ENCODE measurements around the gene FOXS1.

Gene FOXS1

DNA sequence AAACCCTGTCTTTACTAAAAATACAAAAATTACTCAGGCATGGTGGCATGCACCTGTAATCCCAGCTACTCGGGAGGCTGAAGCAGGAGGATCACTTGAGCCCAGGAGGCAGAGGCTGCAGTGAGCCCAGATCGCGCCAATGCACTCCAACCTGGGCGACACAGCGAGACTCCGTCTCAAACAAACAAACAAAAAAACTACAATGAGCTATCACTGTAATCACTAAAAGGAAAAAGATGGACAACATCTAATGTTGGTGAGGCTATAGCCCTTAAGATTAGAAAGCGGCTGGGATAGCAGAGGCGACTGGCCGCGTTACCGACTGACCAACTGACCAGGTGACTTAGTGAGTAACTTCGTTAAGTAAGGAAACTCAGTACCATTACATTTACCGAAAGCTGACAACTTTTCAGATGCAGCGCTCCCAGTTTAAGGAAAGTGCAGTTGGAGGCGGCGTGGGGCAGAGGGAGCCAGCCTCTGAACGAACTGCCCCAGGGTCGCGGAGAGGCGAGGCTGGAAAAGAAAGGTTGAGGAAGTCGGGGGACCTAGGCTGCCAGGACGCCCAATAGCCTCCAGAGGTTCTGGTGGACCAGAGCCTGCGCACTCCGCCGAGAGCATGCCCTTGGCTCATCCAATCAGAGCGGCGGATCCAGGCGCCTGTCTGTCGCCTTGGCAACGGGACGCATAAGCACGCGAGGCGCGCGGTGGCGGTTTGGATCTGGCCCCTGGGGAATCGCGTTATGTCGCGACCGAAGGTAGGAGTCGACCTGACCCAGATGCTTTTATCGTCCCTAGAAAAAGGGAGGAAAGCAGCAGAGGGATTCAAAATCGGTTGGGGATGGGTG is 34.0 kb upstream of the FOXS1 start:
- peak overlapping the region; percentile 34 for H2BK5ac ChIP-seq (ENCODE audit: low read depth, low read length, poor library complexity)
- no peak overlapping the region for H3K27ac ChIP-seq (ENCODE audit: low read depth, low read length)
- no peak overlapping the region for H3K4ac ChIP-seq (ENCODE audit: low read depth, low read length)
- peak overlapping the region; percentile 90 for H2AFZ ChIP-seq (ENCODE audit: insufficient read depth, low read length, poor library complexity)
- H3K79me2 ChIP-seq (ENCODE audit: control insufficient read depth, insufficient read depth, low read length, poor library complexity): no peaks in the 10 kb centered on the region
- H2BK12ac ChIP-seq (ENCODE audit: low read length): no peak overlapping the region
- H3K14ac ChIP-seq (ENCODE audit: low read length): peak overlapping the region; percentile 24
- WGBS (ENCODE audit: extremely low coverage, insufficient coverage, insufficient read length): no CpG with 5 or more reads among the region's 45 CpGs
- DNase-seq: peak; percentile 94 to 95
- H3K79me1 ChIP-seq (ENCODE audit: low read length): peaks cover 6% of the 10 kb centered on the region
- peak overlapping the region; percentile 70 for H3K9ac ChIP-seq (ENCODE audit: low read length)
- H4K12ac ChIP-seq (ENCODE audit: low read depth, low read length): peak overlapping the region; percentile 43
- H3K9me3 ChIP-seq (ENCODE audit: insufficient read depth, low read depth, low read length): no peaks in the 10 kb centered on the region
- no peak overlapping the region for H2AK5ac ChIP-seq (ENCODE audit: low read length)
- H3K4me2 ChIP-seq (ENCODE audit: low read length): peak overlapping the region; percentile 93
- H3K4me1 ChIP-seq (ENCODE audit: control insufficient read depth in 1 of 2, insufficient read depth in 2 of 2, low read length in 2 of 2): peaks cover 0 to 4% of the 10 kb centered on the region in 2 experiments
- H3K27me3 ChIP-seq (ENCODE audit: insufficient read depth, low read length): no peaks in the 10 kb centered on the region
- peak overlapping the region; percentile 62 for H4K8ac ChIP-seq (ENCODE audit: low read depth, low read length)
- no peak overlapping the region for H4K91ac ChIP-seq (ENCODE audit: low read depth, low read length)
- peak overlapping the region; percentile 71 for H3K4me3 ChIP-seq (ENCODE audit: low read depth, low read length)
- no peak overlapping the region for H2BK120ac ChIP-seq (ENCODE audit: insufficient read depth, low read length, poor library complexity)
- peak overlapping the region; percentile 51 for H3K18ac ChIP-seq (ENCODE audit: low read length)
- no peak overlapping the region for H3K23ac ChIP-seq (ENCODE audit: low read length)
- H3K36me3 ChIP-seq (ENCODE audit: control insufficient read depth in 1 of 2, insufficient read depth in 2 of 2, low read length in 2 of 2): no peaks in the 10 kb centered on the region

DNA sequence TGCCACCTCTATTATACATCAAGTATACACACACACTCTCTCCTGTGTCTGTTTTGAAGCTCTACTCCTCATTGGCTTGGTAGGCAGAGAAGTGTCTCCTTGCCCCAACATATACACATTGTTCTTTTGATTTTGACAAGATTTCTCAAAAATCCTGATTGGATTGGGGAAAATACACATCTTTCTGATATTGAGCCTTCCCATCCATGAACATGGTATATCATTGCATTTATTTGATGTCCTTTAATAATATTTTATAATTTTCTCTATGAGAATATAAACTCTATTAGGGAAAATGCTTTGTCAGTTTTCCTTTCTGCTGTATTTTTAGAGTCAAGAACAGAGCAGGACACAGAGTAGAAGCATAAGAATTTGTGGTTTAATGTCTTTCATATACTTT is 32.3 kb upstream of the FOXS1 start:
- Histone ChIP-seq H3K4me1 (ENCODE audit: control insufficient read depth in 1 of 2, insufficient read depth in 2 of 2, low read length in 2 of 2) (peaks cover 0 to 4% of the 10 kb centered on the region in 2 experiments), H2AK5ac (ENCODE audit: low read length) (no peak overlapping the region), H4K91ac (ENCODE audit: low read depth, low read length) (no peak overlapping the region), H3K18ac (ENCODE audit: low read length) (no peak overlapping the region), H2BK12ac (ENCODE audit: low read length) (no peak overlapping the region), H3K4me2 (ENCODE audit: low read length) (no peak overlapping the region), H3K79me2 (ENCODE audit: control insufficient read depth, insufficient read depth, low read length, poor library complexity) (no peaks in the 10 kb centered on the region), H2BK120ac (ENCODE audit: insufficient read depth, low read length, poor library complexity) (no peak overlapping the region), H2BK5ac (ENCODE audit: low read depth, low read length, poor library complexity) (no peak overlapping the region), H3K4ac (ENCODE audit: low read depth, low read length) (no peak overlapping the region), H3K14ac (ENCODE audit: low read length) (no peak overlapping the region), H3K36me3 (ENCODE audit: control insufficient read depth in 1 of 2, insufficient read depth in 2 of 2, low read length in 2 of 2) (no peaks in the 10 kb centered on the region), H3K27me3 (ENCODE audit: insufficient read depth, low read length) (peaks cover under 1% of the 10 kb centered on the region), H3K27ac (ENCODE audit: low read depth, low read length) (no peak overlapping the region), H3K9ac (ENCODE audit: low read length) (no peak overlapping the region), H3K9me3 (ENCODE audit: insufficient read depth, low read depth, low read length) (no peaks in the 10 kb centered on the region), H3K23ac (ENCODE audit: low read length) (no peak overlapping the region), H4K12ac (ENCODE audit: low read depth, low read length) (no peak overlapping the region), H3K4me3 (ENCODE audit: low read depth, low read length) (no peak overlapping the region), H3K79me1 (ENCODE audit: low read length) (peaks cover 6% of the 10 kb centered on the region), H2AFZ (ENCODE audit: insufficient read depth, low read length, poor library complexity) (no peak overlapping the region), H4K8ac (ENCODE audit: low read depth, low read length) (no peak overlapping the region)
- DNase-seq: no peak

DNA sequence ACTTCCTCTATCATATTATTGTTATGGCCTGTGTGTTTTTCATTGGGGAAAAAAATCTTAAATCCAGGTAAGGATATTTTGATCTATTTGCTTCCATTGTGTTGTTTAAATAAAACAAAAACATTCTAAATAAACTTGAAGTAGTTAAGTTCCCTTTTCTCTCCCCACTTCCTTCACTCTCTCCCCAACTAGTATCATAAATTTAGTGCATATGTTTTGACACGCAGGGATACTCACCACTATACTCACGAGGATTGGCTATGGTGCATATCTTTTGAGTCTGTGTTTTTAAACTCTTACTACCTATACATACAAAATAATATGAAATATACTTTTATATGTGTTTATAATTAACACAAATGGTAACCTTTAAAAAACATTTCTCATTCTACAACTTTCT is 30.3 kb upstream of the FOXS1 start:
- H3K79me1 ChIP-seq (ENCODE audit: low read length): peaks cover 6% of the 10 kb centered on the region
- H3K9me3 ChIP-seq (ENCODE audit: insufficient read depth, low read depth, low read length): no peaks in the 10 kb centered on the region
- no peak overlapping the region for H3K23ac ChIP-seq (ENCODE audit: low read length)
- H2BK12ac ChIP-seq (ENCODE audit: low read length): no peak overlapping the region
- peaks cover 15% of the 10 kb centered on the region for H3K27me3 ChIP-seq (ENCODE audit: insufficient read depth, low read length)
- no peak overlapping the region for H3K4ac ChIP-seq (ENCODE audit: low read depth, low read length)
- H3K27ac ChIP-seq (ENCODE audit: low read depth, low read length): no peak overlapping the region
- no peak overlapping the region for H3K4me2 ChIP-seq (ENCODE audit: low read length)
- no peak overlapping the region for H3K9ac ChIP-seq (ENCODE audit: low read length)
- no peak overlapping the region for H4K8ac ChIP-seq (ENCODE audit: low read depth, low read length)
- H3K18ac ChIP-seq (ENCODE audit: low read length): no peak overlapping the region
- H2BK5ac ChIP-seq (ENCODE audit: low read depth, low read length, poor library complexity): no peak overlapping the region
- no peak overlapping the region for H2AK5ac ChIP-seq (ENCODE audit: low read length)
- H3K79me2 ChIP-seq (ENCODE audit: control insufficient read depth, insufficient read depth, low read length, poor library complexity): no peaks in the 10 kb centered on the region
- H2BK120ac ChIP-seq (ENCODE audit: insufficient read depth, low read length, poor library complexity): no peak overlapping the region
- H3K4me1 ChIP-seq (ENCODE audit: control insufficient read depth in 1 of 2, insufficient read depth in 2 of 2, low read length in 2 of 2): peaks cover 0 to 4% of the 10 kb centered on the region in 2 experiments
- no peak overlapping the region for H3K4me3 ChIP-seq (ENCODE audit: low read depth, low read length)
- no peaks in the 10 kb centered on the region for H3K36me3 ChIP-seq (ENCODE audit: control insufficient read depth in 1 of 2, insufficient read depth in 2 of 2, low read length in 2 of 2)
- no peak overlapping the region for H3K14ac ChIP-seq (ENCODE audit: low read length)
- H4K12ac ChIP-seq (ENCODE audit: low read depth, low read length): no peak overlapping the region
- no CpG with 5 or more reads among the region's 2 CpGs for WGBS (ENCODE audit: extremely low coverage, insufficient coverage, insufficient read length)
- no peak overlapping the region for H4K91ac ChIP-seq (ENCODE audit: low read depth, low read length)
- DNase-seq: no peak
- no peak overlapping the region for H2AFZ ChIP-seq (ENCODE audit: insufficient read depth, low read length, poor library complexity)

DNA sequence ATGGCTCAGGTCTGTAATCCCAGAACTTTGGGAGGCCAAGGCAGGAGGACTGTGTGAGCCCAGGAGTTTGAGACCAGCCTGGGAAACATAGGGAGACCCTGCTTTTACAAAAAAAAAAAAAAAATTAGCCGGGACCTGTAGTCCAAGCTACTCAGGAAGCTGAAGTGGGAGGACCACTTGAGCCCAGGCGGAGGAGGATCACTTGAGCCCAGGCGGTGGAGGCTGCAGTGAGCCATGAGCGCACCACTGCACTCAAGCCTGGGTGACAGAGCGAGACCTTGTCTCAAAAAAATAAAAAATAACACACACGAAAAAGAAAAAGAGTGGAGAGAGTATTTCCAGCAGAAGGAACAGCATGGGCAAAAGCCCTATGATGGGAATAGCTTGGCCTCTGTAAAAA is 27.0 kb upstream of the FOXS1 start:
- no peak overlapping the region for H3K4me3 ChIP-seq (ENCODE audit: low read depth, low read length)
- no peak overlapping the region for H2BK120ac ChIP-seq (ENCODE audit: insufficient read depth, low read length, poor library complexity)
- no peak overlapping the region for H4K91ac ChIP-seq (ENCODE audit: low read depth, low read length)
- no peaks in the 10 kb centered on the region for H3K79me1 ChIP-seq (ENCODE audit: low read length)
- peaks cover 36% of the 10 kb centered on the region for H3K27me3 ChIP-seq (ENCODE audit: insufficient read depth, low read length)
- H3K79me2 ChIP-seq (ENCODE audit: control insufficient read depth, insufficient read depth, low read length, poor library complexity): no peaks in the 10 kb centered on the region
- no peak overlapping the region for H4K8ac ChIP-seq (ENCODE audit: low read depth, low read length)
- no peak overlapping the region for H2AFZ ChIP-seq (ENCODE audit: insufficient read depth, low read length, poor library complexity)
- H3K4me1 ChIP-seq (ENCODE audit: control insufficient read depth in 1 of 2, insufficient read depth in 2 of 2, low read length in 2 of 2): peaks cover 5 to 7% of the 10 kb centered on the region in 2 experiments
- no peak overlapping the region for H3K9ac ChIP-seq (ENCODE audit: low read length)
- DNase-seq: no peak
- no peak overlapping the region for H2BK5ac ChIP-seq (ENCODE audit: low read depth, low read length, poor library complexity)
- H2BK12ac ChIP-seq (ENCODE audit: low read length): no peak overlapping the region
- H3K9me3 ChIP-seq (ENCODE audit: insufficient read depth, low read depth, low read length): no peaks in the 10 kb centered on the region
- H3K18ac ChIP-seq (ENCODE audit: low read length): no peak overlapping the region
- no peak overlapping the region for H3K4ac ChIP-seq (ENCODE audit: low read depth, low read length)
- no peak overlapping the region for H3K23ac ChIP-seq (ENCODE audit: low read length)
- H3K27ac ChIP-seq (ENCODE audit: low read depth, low read length): no peak overlapping the region
- H4K12ac ChIP-seq (ENCODE audit: low read depth, low read length): no peak overlapping the region
- no peaks in the 10 kb centered on the region for H3K36me3 ChIP-seq (ENCODE audit: control insufficient read depth in 1 of 2, insufficient read depth in 2 of 2, low read length in 2 of 2)
- H3K14ac ChIP-seq (ENCODE audit: low read length): no peak overlapping the region
- no peak overlapping the region for H3K4me2 ChIP-seq (ENCODE audit: low read length)
- WGBS (ENCODE audit: extremely low coverage, insufficient coverage, insufficient read length): no CpG with 5 or more reads among the region's 6 CpGs
- no peak overlapping the region for H2AK5ac ChIP-seq (ENCODE audit: low read length)
